HG03575 (cell line): ENCODE data around the gene LINGO3.

ENCODE experiments used
- ATAC-seq: cut with Tn5 transposase; IDR thresholded peaks from one replicate; pipeline ENCODE4 v1.9.1; 2021; ENCODE audit not compliant: unreplicated experiment, insufficient number of reproducible peaks, low FRiP score; ENCODE audit errors: extremely low read depth

The LINGO3 gene

DNA sequence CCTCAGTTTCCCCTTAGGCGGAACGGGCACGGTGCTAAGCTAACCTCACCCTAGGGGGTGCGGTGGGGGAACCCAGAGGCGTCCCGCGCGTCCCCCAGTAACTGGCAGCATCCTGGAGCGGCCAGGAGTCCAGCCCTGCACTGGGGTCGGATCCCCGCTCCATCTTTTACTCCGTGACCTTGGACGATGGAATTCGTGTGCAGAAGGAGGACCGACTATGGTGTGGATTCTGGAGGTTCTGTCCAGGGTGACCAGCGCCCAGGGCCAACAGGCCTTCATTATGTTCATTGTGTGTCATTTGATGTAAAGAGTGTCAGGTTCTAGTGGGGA lies 21.2 kb upstream of the LINGO3 start:
- ATAC-seq: no peak

GRCh38 chr19:2328401-2329148 lies 20.6 kb upstream of the LINGO3 start, which contains the start of the genes LSM7 and SPPL2B:
Gene LSM7 (minus strand): TSS chr19:2328586. CDS start chr19:2328566, 20 bp downstream.
Gene SPPL2B (plus strand): TSS chr19:2328684. CDS start chr19:2328710, 26 bp downstream.
- ATAC-seq: no peak

- no peak for ATAC-seq
Observed at GRCh38 chr19:2327773-2328400, 19.9 kb upstream of the LINGO3 start.

DNA sequence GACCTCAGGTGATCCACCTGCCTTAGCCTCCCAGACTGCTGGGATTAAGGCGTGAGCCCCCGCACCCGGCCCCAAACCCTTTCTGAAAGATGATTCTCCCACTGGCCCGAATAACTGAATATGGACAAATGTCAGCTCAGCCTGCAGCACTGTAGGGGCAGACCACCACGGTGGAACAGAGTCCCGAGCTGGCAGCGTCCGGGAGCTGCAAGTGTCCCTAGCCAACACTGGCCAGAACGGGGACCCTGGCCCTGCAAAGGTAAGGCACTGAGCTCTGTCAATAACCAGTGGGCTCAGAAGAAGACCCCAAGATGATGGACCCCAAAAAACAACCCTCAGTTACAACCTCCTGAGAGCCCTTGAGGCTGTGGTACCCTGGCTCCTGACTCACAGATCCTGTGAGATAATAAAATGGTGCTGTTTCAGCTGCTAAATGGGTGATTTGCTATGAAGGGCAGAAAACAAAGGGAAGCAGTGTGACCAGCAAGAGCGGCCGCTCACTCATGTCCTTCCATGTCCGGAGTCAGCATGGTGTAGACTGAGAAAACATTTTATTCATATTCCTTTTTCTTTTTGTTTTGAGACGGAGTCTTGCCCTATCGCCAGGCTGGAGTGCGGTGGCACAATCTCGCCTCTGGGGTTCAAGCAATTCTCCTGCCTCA lies 18.9 kb upstream of the LINGO3 start:
- ATAC-seq: no peak

DNA sequence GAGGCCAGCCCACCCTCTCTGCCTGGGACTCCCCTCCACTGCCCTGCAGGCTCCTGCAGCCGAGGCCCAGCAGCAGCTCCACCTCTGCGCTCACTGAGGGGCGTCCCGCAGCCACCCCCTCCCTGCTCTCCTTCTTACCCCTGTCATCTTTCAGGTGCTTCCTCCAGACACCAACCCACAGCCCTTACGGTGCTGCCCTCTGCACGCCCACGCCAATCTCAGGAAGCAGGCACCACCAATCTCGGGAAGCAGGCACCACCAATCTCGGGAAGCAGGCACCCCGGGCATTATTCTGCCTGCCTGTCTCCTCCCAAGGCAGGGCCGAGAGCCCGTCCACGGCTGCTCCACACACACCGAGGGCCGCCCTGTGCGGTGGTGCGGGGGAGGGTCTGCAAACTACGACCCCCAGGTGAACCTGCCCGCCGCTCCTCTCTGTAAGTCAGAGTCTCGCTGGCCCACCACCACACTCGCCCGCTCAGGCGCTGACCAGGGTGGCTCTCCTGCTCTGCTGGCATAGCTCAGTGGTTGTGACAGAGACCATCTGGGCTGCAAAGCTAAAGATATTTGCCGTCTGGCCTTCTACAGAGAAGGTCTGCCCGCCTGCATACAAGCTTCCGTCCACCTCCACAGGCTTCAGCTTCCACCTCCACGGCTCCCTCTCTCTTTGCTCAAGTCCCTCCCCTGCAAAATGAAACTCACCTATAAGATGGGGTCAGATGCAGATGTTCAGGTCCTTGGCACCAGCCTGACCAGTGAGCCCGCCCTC lies 17.5 kb upstream of the LINGO3 start:
- ATAC-seq: no peak

- no peak for ATAC-seq
Observed at GRCh38 chr19:2324220-2324948, 16.4 kb upstream of the LINGO3 start.

- no peak for ATAC-seq
Observed at GRCh38 chr19:2323707-2324106, 15.8 kb upstream of the LINGO3 start.

- ATAC-seq: no peak
Observed at GRCh38 chr19:2321565-2322283, 13.8 kb upstream of the LINGO3 start.

DNA sequence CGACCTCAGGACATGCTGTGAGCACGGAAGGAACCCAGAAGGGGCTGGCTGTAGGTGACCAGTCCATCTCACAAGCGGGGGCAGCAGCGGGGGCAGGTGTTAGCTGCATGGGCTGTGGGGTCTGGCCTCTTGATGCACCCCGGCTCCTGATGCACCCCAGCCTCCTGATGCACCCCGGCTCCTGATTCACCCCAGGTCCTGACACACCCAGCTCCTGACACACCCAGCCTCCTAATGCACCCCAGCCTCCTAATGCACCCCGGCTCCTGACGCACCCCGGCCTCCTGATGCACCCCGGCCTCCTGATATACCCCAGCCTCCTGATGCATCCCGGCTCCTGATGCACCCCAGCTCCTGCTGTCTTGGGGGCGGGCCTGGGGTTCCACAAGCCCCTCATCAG lies 13.0 kb upstream of the LINGO3 start:
- ATAC-seq: no peak

- no peak for ATAC-seq
Observed at GRCh38 chr19:2320049-2320448, 12.1 kb upstream of the LINGO3 start.

- no peak for ATAC-seq
Observed at GRCh38 chr19:2319551-2319950, 11.6 kb upstream of the LINGO3 start.

DNA sequence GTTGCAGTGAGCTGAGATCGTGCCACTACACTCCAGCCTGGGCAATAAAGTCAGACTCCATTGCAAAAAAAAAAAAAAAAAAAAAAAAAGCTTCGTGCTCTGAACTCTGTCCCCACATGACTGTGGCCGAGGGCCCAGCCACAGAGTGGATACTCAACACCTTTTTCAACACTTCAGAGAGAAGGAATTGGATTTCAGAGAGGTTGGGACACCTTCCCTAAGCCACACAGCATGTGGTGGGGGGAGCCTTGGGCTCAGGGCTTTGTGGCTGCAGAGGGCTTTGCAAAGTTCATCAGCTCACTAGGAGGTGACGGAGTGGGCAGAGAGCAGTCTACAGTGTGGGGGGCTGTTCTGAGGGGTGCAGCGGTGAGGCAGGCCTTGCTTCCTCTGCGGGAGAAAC lies 11.0 kb upstream of the LINGO3 start:
- ATAC-seq: no peak

- ATAC-seq: no peak
Observed at GRCh38 chr19:2317756-2318155, 9.8 kb upstream of the LINGO3 start.

GRCh38 chr19:2317300-2317699 lies 9.3 kb upstream of the LINGO3 start:
- ATAC-seq: no peak

GRCh38 chr19:2315818-2316353 lies 7.9 kb upstream of the LINGO3 start:
- ATAC-seq: no peak

DNA sequence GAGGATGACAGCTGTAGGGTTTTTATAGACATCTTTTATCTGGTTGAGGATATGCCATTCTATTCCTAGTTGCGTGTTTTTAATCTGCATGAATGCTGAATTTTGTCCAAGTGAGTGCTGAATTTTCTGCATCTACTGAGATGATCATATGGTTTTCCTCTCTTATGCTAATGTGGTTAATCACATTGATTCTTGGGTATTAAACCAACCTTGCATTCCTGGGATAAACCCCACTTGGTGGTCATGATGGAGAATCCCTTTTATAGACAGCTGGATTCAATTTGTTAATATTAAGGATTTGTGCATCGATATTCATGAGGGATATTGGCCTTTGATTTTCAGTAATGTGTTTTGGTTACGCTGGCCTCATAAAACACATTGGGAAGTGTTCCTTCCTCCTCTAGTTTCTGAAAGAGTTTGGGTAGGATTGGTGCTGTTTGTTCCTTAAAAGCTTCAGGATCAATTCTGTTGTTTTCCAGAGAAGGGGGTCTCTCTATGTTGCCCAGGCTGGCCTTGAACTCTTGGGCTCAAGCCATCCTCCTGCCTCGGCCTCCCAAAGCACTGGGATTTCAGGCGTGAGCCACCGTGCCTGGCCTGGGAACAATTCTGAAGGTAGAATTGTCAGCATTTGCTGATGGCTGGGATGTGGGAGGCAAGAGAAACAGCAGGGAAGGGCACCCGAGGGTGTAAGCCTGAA lies 7.3 kb upstream of the LINGO3 start:
- no peak for ATAC-seq

- ATAC-seq: no peak
Observed at GRCh38 chr19:2312820-2313501, 5.0 kb upstream of the LINGO3 start.
